GM18507 (cell line): Measurements from ENCODE around the gene MECR.

Source experiments
- DNase-seq: peaks from one replicate; pipeline ENCODE4 v3.0.0; 2011; ENCODE audit warnings: low read depth; ENCODE audit not compliant: insufficient read length; ENCODE audit errors: extremely low spot score
- FAIRE-seq: peaks from 2 replicates; lab custom pipeline; 2011; peaks lifted over from hg19 to GRCh38; lab: Jason Lieb, UNC

Gene MECR

GRCh38 chr1:29148656-29149491 lies 81.9 kb downstream of the MECR start:
- DNase-seq: no peak
- FAIRE-seq: no peak

- DNase-seq: no peak
- FAIRE-seq: no peak
These were observed 84.8 kb downstream of the MECR start for GRCh38 chr1:29145739-29146437.

DNA sequence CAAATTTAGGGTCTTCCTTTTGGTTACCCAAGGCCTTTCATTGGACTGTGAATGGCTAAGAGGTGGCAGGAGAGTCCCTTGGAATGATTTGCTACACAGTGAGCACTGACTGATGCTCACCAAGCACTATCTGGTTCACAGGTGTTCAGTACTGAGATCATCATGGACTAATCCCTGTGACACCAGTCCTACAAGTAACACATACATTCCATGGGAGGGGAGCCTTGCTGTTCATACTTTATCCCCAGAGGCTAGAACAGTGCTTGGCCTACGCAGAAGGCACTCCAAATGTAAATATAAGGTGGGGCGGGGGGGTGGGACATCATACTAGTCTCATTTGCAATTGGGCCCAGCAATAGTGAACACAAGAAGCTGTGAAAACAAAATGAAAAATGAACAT lies 86.6 kb downstream of the MECR start:
- FAIRE-seq: no peak
- no peak for DNase-seq

DNA sequence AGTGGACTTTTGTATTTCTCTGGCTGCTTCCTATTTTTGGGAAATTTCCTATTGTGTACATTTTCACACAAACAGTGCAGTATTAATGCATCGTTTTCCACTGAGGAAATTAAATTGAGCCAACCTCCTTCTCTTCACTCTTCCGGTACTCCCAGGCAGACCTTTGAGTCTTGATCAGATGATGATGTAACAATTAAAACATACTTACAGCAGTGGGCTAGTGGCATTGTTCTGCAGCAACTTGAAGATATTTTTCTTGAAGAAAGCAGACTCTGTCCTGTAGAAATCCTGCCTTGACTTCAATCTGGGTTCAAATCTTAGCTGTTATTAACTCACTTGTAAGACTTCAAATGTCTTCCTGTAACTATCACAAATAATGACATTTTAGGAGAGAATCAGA lies 88.0 kb downstream of the MECR start:
- DNase-seq (no peak), FAIRE-seq (no peak)
